Duodenal mucosa (tissue), 2 donors: Measurements from ENCODE around the gene GSDME.

Source experiments
- H3K27ac ChIP-seq: one replicate; pipeline ENCODE4 v1.7.0; 2013; ENCODE audit warnings: low read depth, low read length
- H3K27me3 ChIP-seq, 2 donors: one replicate each; pipeline ENCODE4 v1.7.0; 2013; ENCODE audit warnings: low read length in 2 of 2, control low read depth in 1 of 2; ENCODE audit not compliant: insufficient read depth in 2 of 2, control insufficient read depth in 1 of 2
- H3K36me3 ChIP-seq, 2 donors: one replicate each; pipeline ENCODE4 v1.7.0; 2013; ENCODE audit warnings: low read length in 2 of 2, control low read depth in 1 of 2; ENCODE audit not compliant: insufficient read depth in 2 of 2, control insufficient read depth in 1 of 2
- H3K4me1 ChIP-seq, 2 donors: one replicate each; pipeline ENCODE4 v1.7.0; 2013; ENCODE audit warnings: low read length in 2 of 2, control low read depth in 1 of 2; ENCODE audit not compliant: insufficient read depth in 2 of 2, control insufficient read depth in 1 of 2
- H3K4me3 ChIP-seq, 2 donors: one replicate each; pipeline ENCODE4 v1.7.0; 2013; ENCODE audit warnings: low read length in 2 of 2, low read depth in 1 of 2
- H3K9ac ChIP-seq, 2 donors: one replicate each; pipeline ENCODE4 v1.7.0; 2013; ENCODE audit warnings: low read length in 2 of 2, low read depth in 1 of 2
- H3K9me3 ChIP-seq, 2 donors: one replicate each; pipeline ENCODE4 v1.7.0; 2013; ENCODE audit warnings: low read length in 2 of 2, control low read depth in 1 of 2; ENCODE audit not compliant: control insufficient read depth in 1 of 2

GSDME gene

GRCh38 chr7:24715661-24716479 lies 41.4 kb downstream of the GSDME start:
- Histone ChIP-seq H3K36me3 (no peaks in the 10 kb centered on the region), H3K27me3 (peaks cover 0 to 6% of the 10 kb centered on the region in 2 donors), H3K9ac (no peak overlapping the region), H3K4me3 (no peak overlapping the region), H3K27ac (no peak overlapping the region), H3K9me3 (no peaks in the 10 kb centered on the region), H3K4me1 (no peaks in the 10 kb centered on the region)

- no peak overlapping the region for H3K4me3 ChIP-seq
- H3K4me1 ChIP-seq = no peaks in the 10 kb centered on the region
- H3K36me3 ChIP-seq = no peaks in the 10 kb centered on the region
- H3K27me3 ChIP-seq = peaks cover 0 to 6% of the 10 kb centered on the region in 2 donors
- H3K9me3 ChIP-seq = no peaks in the 10 kb centered on the region
- no peak overlapping the region for H3K9ac ChIP-seq
- H3K27ac ChIP-seq = no peak overlapping the region
Observed at GRCh38 chr7:24715171-24715570, 42.1 kb downstream of the GSDME start.

- Histone ChIP-seq H3K27ac (no peak overlapping the region), H3K9me3 (no peaks in the 10 kb centered on the region), H3K36me3 (no peaks in the 10 kb centered on the region), H3K27me3 (peaks cover 0 to 6% of the 10 kb centered on the region in 2 donors), H3K9ac (no peak overlapping the region), H3K4me1 (no peaks in the 10 kb centered on the region), H3K4me3 (no peak overlapping the region)
Observed at GRCh38 chr7:24714676-24715010, 42.6 kb downstream of the GSDME start.

- Histone ChIP-seq H3K4me3 (no peak overlapping the region), H3K9me3 (no peaks in the 10 kb centered on the region), H3K27me3 (peaks cover 0 to 6% of the 10 kb centered on the region in 2 donors), H3K36me3 (no peaks in the 10 kb centered on the region), H3K4me1 (no peaks in the 10 kb centered on the region), H3K27ac (no peak overlapping the region), H3K9ac (no peak overlapping the region)
Observed at GRCh38 chr7:24713850-24714675, 43.2 kb downstream of the GSDME start.

GRCh38 chr7:24713039-24713793 lies 44.0 kb downstream of the GSDME start:
- Histone ChIP-seq H3K4me3 (no peak overlapping the region), H3K27me3 (peaks cover 0 to 6% of the 10 kb centered on the region in 2 donors), H3K36me3 (no peaks in the 10 kb centered on the region), H3K4me1 (no peaks in the 10 kb centered on the region), H3K9ac (no peak overlapping the region), H3K27ac (no peak overlapping the region), H3K9me3 (no peaks in the 10 kb centered on the region)

- H3K4me1 ChIP-seq = no peaks in the 10 kb centered on the region
- H3K4me3 ChIP-seq = no peak overlapping the region
- no peaks in the 10 kb centered on the region for H3K27me3 ChIP-seq
- H3K36me3 ChIP-seq = no peaks in the 10 kb centered on the region
- H3K9me3 ChIP-seq = no peaks in the 10 kb centered on the region
- no peak overlapping the region for H3K27ac ChIP-seq
- H3K9ac ChIP-seq = no peak overlapping the region
Observed at GRCh38 chr7:24709585-24710360, 47.5 kb downstream of the GSDME start.

- no peak overlapping the region for H3K4me3 ChIP-seq
- H3K4me1 ChIP-seq = no peaks in the 10 kb centered on the region
- no peaks in the 10 kb centered on the region for H3K36me3 ChIP-seq
- H3K9me3 ChIP-seq = no peaks in the 10 kb centered on the region
- no peak overlapping the region for H3K9ac ChIP-seq
- no peak overlapping the region for H3K27ac ChIP-seq
- no peaks in the 10 kb centered on the region for H3K27me3 ChIP-seq
Observed at GRCh38 chr7:24709051-24709450, 48.2 kb downstream of the GSDME start.

- no peak overlapping the region for H3K9ac ChIP-seq
- H3K36me3 ChIP-seq = no peaks in the 10 kb centered on the region
- H3K4me1 ChIP-seq = no peaks in the 10 kb centered on the region
- no peaks in the 10 kb centered on the region for H3K9me3 ChIP-seq
- H3K27me3 ChIP-seq = no peaks in the 10 kb centered on the region
- H3K4me3 ChIP-seq = no peak overlapping the region
- H3K27ac ChIP-seq = no peak overlapping the region
Observed at GRCh38 chr7:24707988-24708615, 49.2 kb downstream of the GSDME start.
